IPS-18c (cell line): Measurements from ENCODE around the gene ALOXE3.

Source experiments
- H3K4me3 ChIP-seq: 2 replicates; pipeline ENCODE4 v1.7.0; 2013; ENCODE audit warnings: low read depth, mild to moderate bottlenecking, low read length, moderate library complexity; ENCODE audit not compliant: insufficient read depth
- H3K9me3 ChIP-seq: one replicate; pipeline ENCODE4 v1.6.1; 2013; ENCODE audit warnings: mild to moderate bottlenecking, low read length, moderate library complexity; ENCODE audit not compliant: control insufficient read depth, insufficient read depth

ALOXE3 gene

GRCh38 chr17:8117980-8118768, at the start of gene ALOXE3:
Gene ALOXE3, minus strand, starts transcription at chr17:8118514. Its CDS starts 524 bp downstream, at chr17:8117990.
- peak within 1 kb of the TSS; percentile 87 for H3K4me3 ChIP-seq
- no peaks in the 10 kb centered on the region for H3K9me3 ChIP-seq

- H3K4me3 ChIP-seq, result no peak overlapping the region
- H3K9me3 ChIP-seq, result no peaks in the 10 kb centered on the region
Observed at GRCh38 chr17:8167526-8167925, 49.2 kb upstream of the ALOXE3 start.

GRCh38 chr17:8166731-8167130, 48.4 kb upstream of the ALOXE3 start:
- Histone ChIP-seq H3K4me3 (no peak overlapping the region), H3K9me3 (no peaks in the 10 kb centered on the region)

DNA sequence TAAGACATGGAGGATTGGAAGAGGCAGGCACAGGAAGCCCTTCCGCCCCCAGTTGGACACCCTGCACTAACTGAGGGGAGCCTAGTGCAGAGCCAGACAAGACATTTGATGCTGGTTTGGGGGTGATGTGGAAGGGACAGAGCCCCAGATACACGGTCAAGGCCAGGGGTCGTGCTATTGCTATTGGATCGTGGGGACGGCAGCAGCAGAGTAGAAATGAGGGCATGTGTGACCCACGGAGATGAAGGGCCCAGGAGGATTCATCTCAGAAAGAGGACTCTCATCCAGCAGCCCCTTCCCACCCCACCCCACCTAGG, 46.5 kb upstream of the ALOXE3 start:
- H3K4me3 ChIP-seq, result no peak overlapping the region
- no peaks in the 10 kb centered on the region for H3K9me3 ChIP-seq

DNA sequence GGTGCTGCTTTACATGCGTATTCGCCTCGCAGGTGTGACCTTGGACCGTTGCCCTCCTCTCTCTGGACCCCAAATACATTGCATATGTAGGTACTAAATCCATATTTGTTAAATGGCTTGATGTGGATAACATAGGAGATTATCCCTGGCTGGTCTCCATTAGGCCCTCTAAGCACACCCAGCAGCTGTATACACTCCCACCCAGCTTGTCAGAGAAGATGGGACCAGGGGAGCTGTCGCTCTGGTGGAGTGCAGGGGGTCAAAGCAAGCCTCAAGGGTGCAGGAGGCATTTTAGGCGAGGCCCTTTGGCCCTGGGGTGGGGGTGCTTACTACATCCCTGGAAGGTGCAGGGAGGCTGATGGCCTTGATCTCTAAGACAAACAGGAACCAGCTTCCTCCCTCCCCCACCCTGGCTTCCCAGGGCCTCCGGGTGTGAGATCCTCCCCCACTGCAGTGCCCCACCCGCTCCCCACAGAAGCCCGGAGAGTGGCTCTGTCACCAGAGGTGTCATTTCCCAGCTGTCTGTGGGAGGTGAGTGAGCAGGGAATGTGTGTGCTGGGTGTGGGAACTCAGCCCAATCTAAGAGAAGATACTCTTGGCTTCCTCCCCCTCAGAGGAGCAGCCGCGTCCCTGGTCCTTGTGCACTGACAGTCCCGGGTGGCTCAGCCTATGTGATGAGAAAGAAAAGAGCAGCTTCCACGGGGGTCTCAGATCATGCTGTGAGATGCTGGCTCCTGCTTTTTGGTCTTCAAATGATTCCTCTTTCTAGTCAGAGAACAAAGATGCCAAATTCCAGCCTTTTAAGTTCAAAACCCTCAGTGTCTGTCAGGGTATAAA, 45.9 kb upstream of the ALOXE3 start:
- Histone ChIP-seq H3K4me3 (peak overlapping the region; percentile 36), H3K9me3 (no peaks in the 10 kb centered on the region)

DNA sequence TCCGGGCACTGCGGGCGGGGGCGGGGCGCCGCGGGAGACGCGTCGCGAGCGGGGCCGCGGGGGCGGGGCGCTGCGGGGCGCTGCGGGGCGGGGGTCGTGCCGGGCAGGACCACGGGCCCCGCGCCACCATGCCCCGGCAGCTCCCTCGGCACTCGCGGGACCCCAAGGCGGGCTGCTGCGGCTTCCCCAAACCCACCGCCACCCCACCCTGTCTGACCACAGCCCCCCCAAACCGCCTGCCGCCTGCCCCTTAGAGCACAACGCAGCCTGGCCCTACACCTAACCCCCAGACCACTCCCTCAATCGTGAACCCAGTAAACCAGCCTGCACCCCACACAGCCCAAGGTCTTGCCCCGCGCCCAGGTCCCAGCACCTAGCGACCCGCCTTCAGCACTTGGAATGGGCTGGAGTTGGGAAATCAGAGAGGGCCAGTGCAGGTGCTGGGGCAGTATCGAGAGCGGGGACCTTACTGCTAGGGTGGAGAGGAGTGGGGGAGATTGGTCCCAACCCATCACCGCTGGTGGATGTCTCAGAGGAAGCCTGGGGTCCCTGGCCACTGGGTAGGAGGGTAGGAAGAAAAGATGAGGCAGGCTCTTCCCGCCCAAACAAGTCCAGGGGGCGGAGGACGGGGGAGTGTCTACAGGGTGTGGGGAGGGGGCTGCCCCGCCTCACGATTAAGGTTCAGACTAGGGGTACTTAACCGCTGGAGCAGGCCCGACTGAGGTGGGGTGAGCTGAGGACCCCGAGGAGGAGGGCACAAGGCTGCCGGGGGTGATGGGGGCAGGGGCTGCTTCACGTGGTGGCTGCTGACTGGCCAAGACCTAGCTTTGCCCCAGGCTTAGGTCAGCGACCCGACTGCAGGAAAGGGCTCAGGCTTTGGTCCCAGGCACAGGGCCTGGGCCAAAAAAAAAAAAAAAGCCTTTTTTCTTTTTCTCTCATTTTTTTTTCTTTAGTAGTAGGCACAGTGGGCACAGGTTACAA, 45.0 kb upstream of the ALOXE3 start:
- Histone ChIP-seq H3K9me3 (no peaks in the 10 kb centered on the region), H3K4me3 (peak overlapping the region; percentile 95)

GRCh38 chr17:8162233-8162996, 44.1 kb upstream of the ALOXE3 start, which contains the start of gene VAMP2:
Gene VAMP2, minus strand, starts transcription at chr17:8162948. Its CDS starts 69 bp downstream, at chr17:8162879.
- no peaks in the 10 kb centered on the region for H3K9me3 ChIP-seq

DNA sequence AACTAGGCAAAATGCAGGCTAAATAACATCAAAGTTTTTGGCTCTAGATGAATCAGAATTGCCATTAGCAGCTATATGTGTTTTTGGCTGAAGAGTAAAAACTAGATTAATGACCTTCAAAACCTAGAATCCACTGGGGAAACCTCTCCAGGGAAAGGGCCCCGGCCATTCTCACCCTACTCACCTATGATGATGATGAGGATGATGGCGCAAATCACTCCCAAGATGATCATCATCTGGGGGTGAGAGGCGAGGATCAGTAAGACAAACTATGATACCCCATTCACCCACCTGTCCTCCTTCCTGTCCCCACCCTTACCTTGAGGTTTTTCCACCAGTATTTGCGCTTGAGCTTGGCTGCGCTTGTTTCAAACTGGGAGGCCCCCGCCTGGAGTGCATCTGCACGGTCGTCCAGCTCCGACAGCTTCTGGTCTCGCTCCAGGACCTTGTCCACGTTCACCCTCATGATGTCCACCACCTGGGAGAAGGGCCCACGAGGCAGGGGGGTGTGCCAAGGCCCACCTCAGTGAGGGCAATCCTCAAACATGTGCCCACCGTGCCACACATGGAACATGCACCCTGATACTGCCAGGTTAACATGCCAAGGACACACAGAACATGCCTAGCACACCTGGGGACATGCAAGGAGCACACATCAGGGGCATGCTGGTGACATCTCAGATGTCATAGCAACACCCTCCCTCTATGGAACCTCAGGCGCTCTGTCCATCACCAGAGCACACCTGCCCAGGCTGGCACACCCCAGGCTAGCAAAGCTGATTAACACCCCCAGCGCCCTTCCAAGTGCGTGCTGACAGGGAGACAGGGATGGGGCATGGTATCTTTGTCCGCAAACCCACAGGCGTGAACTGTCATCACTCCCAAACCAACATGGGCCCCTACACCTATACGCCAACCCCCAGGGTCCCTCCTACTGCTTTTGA, 43.2 kb upstream of the ALOXE3 start:
- peak overlapping the region; percentile 95 for H3K4me3 ChIP-seq

More at GRCh38 chr17:8162233-8162996, 44.1 kb upstream of the ALOXE3 start, which contains the start of gene VAMP2:
- H3K4me3 ChIP-seq, result peak within 1 kb of the TSS; percentile 95

DNA sequence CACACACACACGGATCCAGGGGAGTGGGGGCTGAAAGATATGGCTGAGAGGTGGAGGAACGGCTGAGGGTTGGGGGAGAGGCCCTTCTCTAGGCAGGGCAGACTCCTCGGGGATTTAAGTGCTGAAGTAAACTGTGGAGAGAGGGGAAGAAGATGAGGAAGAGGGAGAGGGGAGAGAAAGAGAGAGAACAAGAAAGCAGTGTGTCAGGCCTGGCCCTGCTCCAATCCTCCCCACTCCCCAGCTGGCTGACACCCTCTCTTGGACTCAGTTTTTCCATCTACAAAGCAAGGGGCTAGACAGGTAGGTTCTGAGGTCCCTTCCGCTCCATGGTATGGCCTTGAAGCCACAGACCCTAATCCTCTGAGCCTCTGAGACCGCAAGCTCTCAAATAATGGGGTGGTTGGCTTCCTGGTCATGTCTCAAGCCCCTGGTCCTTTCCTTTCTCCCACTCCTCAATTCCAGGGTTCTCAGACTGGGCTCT, 42.5 kb upstream of the ALOXE3 start:
- H3K9me3 ChIP-seq, result no peaks in the 10 kb centered on the region
- no peak overlapping the region for H3K4me3 ChIP-seq

More for the DNA sequence above, 43.2 kb upstream of the ALOXE3 start:
- no peaks in the 10 kb centered on the region for H3K9me3 ChIP-seq

DNA sequence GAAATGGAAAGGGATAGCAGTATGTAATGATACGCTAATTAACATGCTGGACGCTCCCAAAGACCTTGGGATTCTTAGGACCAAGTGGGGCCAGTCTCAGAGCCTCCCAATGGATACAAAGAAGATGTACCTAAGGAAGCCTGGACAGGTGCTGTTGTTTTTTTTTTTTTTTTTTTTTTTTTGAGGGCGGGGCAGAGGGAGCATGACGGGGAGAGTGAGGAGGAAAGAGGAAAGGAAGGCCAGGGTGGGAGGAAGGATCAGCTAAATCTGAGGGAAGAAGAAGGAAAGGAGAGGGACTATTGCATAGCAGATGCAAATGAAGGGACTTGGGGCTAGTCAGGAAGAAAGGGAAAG, 41.9 kb upstream of the ALOXE3 start:
- Histone ChIP-seq H3K4me3 (no peak overlapping the region), H3K9me3 (no peaks in the 10 kb centered on the region)

- no peaks in the 10 kb centered on the region for H3K9me3 ChIP-seq
- H3K4me3 ChIP-seq, result no peak overlapping the region
Observed at GRCh38 chr17:8159459-8160223, 41.3 kb upstream of the ALOXE3 start.

- H3K9me3 ChIP-seq, result no peaks in the 10 kb centered on the region
- no peak overlapping the region for H3K4me3 ChIP-seq
Observed at GRCh38 chr17:8159032-8159400, 40.7 kb upstream of the ALOXE3 start.

- Histone ChIP-seq H3K4me3 (no peak overlapping the region), H3K9me3 (no peaks in the 10 kb centered on the region)
Observed at GRCh38 chr17:8158267-8159031, 40.1 kb upstream of the ALOXE3 start.

GRCh38 chr17:8156246-8156992, 38.1 kb upstream of the ALOXE3 start:
- peak overlapping the region; percentile 84 for H3K4me3 ChIP-seq
- H3K9me3 ChIP-seq, result no peaks in the 10 kb centered on the region
